Thymus (tissue), 11 donors: Measurements from ENCODE around the gene TK2. TPM values are rescaled to one million over a fixed set of nuclear protein-coding genes. Genes with fewer than 3 reads are reported as not detected.

Source experiments
- DNase-seq, 9 donors: peaks; one replicate each; pipeline ENCODE4 v3.0.0-alpha.2; 2013; ENCODE audit warnings: low spot score in 9 of 9, low read depth in 6 of 9, missing footprints in 1 of 9
- H3K27ac ChIP-seq, 2 donors: one replicate each; pipeline ENCODE4 v1.5.1; 2013; ENCODE audit warnings: control low read depth in 1 of 2, low read depth in 1 of 2, low read length in 1 of 2, mild to moderate bottlenecking in 1 of 2, moderate library complexity in 1 of 2
- H3K27me3 ChIP-seq, 2 donors: one replicate each; pipeline ENCODE4 v1.5.1; 2013; ENCODE audit warnings: low read length in 1 of 2; ENCODE audit not compliant: control insufficient read depth in 2 of 2, insufficient read depth in 1 of 2
- H3K36me3 ChIP-seq, 2 donors: one replicate each; pipeline ENCODE4 v1.5.1; 2013; ENCODE audit warnings: low read length in 1 of 2, mild to moderate bottlenecking in 1 of 2, moderate library complexity in 1 of 2; ENCODE audit not compliant: control insufficient read depth in 2 of 2, insufficient read depth in 2 of 2
- H3K4me1 ChIP-seq, 2 donors: one replicate each; pipeline ENCODE4 v1.5.1; 2013; ENCODE audit warnings: low read length in 2 of 2; ENCODE audit not compliant: control insufficient read depth in 2 of 2, insufficient read depth in 2 of 2
- H3K4me3 ChIP-seq, 2 donors: one replicate each; pipeline ENCODE4 v1.5.1; 2013; ENCODE audit warnings: low read length in 2 of 2, control low read depth in 1 of 2, mild to moderate bottlenecking in 1 of 2
- H3K9me3 ChIP-seq, 2 donors: one replicate each; pipeline ENCODE4 v1.5.1; 2013; ENCODE audit warnings: low read length in 1 of 2, mild to moderate bottlenecking in 1 of 2; ENCODE audit not compliant: control insufficient read depth in 2 of 2, insufficient read depth in 1 of 2
- WGBS: extraction: QIAGEN DNeasy Blood & Tissue Kit; methylation state at CpG from one replicate; pipeline ENCODE4 v1.1.7; 2013; 5-methylcytosine and 5-hydroxymethylcytosine counted together
- polyA plus RNA-seq: library from polyadenylated mRNA; stranded (reverse); fragments of 200-250 nt; gene quantifications from one replicate; pipeline ENCODE4 v1.2.3, GENCODE V29; 2013
- total RNA-seq: library from RNA; stranded (reverse); fragments of 120-200 nt; gene quantifications from one replicate; pipeline ENCODE4 v1.2.4, GENCODE V29; 2013
- donor health status: healthy.

TK2 gene
- total and polyA plus RNA-seq, 2 donors: 11.9 to 15.9 TPM

DNA sequence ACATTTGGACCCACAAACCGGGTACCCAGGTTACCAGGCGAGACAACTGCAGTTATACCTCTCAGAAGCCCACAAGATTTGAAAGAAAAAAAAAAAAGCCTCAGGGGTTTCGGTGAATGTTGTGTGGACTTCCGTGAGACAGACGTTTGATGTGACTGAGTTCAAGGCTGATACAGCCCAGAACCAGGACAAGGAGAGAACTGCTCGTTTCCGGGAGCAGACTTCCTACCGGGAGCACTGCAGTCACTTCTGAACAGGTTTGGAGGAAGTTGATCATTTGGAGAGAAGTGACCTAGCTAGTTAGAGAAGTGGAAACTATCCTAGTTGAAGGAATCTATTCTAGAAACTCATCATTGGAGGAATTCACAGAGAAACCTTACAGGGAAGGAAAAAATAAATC, 3.3 kb upstream of the TK2 start:
- peak overlapping the region; percentile 74 to 78 for H3K4me3 ChIP-seq
- peaks cover 4 to 8% of the 10 kb centered on the region in 2 donors for H3K36me3 ChIP-seq
- peak overlapping the region in 1 of 2 donors; percentile 96 for H3K27ac ChIP-seq
- 4% methylated on average over 8 of the region's 8 CpGs for WGBS
- H3K9me3 ChIP-seq: no peaks in the 10 kb centered on the region
- peak in 2 of 9 donors; percentile 26 to 47 for DNase-seq
- H3K27me3 ChIP-seq: no peaks in the 10 kb centered on the region
- H3K4me1 ChIP-seq: peaks cover 55 to 65% of the 10 kb centered on the region in 2 donors

DNA sequence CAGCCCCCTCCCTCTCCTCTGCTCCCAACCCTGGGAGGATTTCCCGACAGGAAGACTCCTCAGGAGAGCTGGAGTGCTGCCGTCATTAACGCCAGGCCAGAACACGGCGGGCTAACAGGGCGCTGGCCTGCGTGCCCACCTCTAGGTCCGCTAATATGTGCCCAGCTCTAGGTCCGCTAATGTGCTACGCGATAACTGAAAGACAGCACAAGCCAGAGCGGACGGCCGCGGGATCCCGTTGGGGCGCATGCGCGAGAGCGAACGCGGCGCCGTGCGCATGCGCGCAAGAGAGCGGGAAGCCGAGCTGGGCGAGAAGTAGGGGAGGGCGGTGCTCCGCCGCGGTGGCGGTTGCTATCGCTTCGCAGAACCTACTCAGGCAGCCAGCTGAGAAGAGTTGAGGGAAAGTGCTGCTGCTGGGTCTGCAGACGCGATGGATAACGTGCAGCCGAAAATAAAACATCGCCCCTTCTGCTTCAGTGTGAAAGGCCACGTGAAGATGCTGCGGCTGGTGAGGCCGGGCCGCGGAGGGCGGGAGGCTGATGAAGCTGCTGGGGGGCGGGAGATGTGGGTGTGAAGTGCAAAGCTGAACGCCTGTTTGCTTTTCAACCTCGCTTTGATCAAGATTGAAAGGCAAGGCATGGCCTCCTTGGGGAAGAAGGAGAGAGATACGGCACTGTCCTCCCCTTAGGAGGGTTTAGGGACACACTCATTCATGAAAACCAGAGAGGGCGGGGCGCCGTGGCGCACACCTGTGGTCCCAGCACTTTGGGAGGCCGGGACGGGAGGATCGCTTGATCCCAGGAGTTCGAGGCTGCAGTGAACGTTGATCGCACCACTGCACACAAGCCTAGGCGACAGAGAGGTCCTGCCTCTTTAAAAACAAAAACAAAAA, 2.6 kb upstream of the TK2 start, which contains the start of gene CKLF:
Gene CKLF, plus strand, starts transcription at position 291 of the 892 bp plus-strand sequence. Its CDS starts 140 bp downstream, at position 431.
- Histone ChIP-seq H3K27me3 (no peaks in the 10 kb centered on the region), H3K27ac (peak within 1 kb of the TSS; percentile 96 to 99), H3K4me3 (peak within 1 kb of the TSS; percentile 74 to 78), H3K4me1 (peaks cover 55 to 72% of the 10 kb centered on the region in 2 donors), H3K9me3 (no peaks in the 10 kb centered on the region), H3K36me3 (peaks cover 0 to 5% of the 10 kb centered on the region in 2 donors)
- 4% methylated on average over 63 of the region's 63 CpGs for WGBS
- peak; percentile 78 to 97 (median 92) for DNase-seq

DNA sequence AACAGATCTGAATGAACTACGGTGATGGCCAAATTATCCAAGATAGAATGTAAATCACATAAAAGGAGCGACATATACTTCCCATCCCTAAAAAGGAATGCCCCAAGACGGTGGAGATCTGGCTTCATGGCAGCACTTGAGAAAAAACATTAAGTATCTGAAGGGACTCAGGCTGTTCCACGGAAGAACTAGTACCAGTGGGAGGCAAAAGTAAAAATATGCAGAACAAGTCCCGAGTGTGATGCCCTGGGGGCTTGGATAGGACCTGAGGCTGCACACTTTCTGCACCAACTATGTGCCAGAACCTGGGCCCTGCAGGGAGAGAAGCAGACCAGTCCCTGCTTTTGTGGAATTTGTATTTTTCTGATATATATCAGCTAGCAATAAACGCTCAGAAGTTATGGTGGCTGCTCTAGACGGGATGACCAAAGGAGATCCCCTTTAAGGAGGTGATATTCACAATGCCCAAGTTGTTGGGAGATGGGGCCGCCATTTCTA, 1.9 kb upstream of the TK2 start:
- no peak for DNase-seq
- H3K27ac ChIP-seq: peak overlapping the region; percentile 96 to 99
- H3K4me1 ChIP-seq: peaks cover 53 to 76% of the 10 kb centered on the region in 2 donors
- H3K9me3 ChIP-seq: no peaks in the 10 kb centered on the region
- WGBS: 49% methylated on average over 8 of the region's 8 CpGs
- H3K4me3 ChIP-seq: peak overlapping the region; percentile 74 to 78
- H3K27me3 ChIP-seq: no peaks in the 10 kb centered on the region
- H3K36me3 ChIP-seq: peaks cover 0 to 5% of the 10 kb centered on the region in 2 donors

DNA sequence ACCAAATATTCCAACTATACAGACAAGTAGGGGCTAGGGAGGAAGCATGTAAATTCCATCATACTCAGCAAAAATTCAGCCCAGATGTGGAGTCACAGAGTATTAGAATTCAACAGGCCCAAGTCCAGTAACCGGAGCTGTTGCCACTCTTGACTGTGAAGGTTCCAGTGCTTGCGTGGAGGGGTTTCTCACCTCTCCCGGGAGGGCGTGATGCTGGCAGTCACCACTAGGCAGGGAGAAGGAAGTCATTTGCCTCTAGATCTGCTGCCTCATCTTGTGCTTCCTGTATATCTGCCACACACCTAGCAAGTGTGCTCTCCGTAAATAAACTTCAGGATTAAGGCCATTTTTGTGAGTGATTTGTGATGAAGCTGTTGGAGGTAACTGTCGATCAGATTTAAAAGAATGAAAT, 1.4 kb upstream of the TK2 start:
- peak in 8 of 9 donors; percentile 40 to 87 (median 64) for DNase-seq
- Histone ChIP-seq H3K4me1 (peaks cover 53 to 76% of the 10 kb centered on the region in 2 donors), H3K36me3 (peaks cover 0 to 5% of the 10 kb centered on the region in 2 donors), H3K9me3 (no peaks in the 10 kb centered on the region), H3K4me3 (no peak overlapping the region), H3K27ac (peak overlapping the region; percentile 96 to 99), H3K27me3 (no peaks in the 10 kb centered on the region)
- WGBS: 5% methylated on average over 6 of the region's 6 CpGs

DNA sequence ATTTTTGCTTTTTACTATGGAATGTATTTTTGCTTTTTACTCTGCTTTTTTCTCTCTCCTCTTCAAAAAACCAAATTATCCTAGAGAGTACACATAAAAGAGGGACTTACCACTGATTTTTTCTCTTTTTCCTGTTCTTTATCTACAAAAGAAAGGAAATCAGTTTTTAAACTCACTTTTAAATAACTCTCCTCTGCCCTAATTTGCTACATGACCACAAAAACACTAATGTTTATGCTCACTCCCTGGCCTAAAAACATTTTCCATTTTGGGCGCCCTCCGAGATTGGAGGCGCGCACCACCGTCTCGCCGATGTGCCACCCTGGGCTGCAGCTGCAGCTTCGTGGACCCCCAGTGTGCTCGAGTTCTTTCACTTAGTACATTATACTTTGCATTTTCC, 1.1 kb downstream of the TK2 start:
- H3K27ac ChIP-seq: peak overlapping the region; percentile 90 to 99
- peak overlapping the region; percentile 63 to 82 for H3K4me3 ChIP-seq
- 40% methylated on average over 9 of the region's 9 CpGs for WGBS
- H3K27me3 ChIP-seq: no peaks in the 10 kb centered on the region
- no peak for DNase-seq
- H3K9me3 ChIP-seq: no peaks in the 10 kb centered on the region
- H3K4me1 ChIP-seq: peaks cover 33 to 67% of the 10 kb centered on the region in 2 donors
- no peaks in the 10 kb centered on the region for H3K36me3 ChIP-seq

DNA sequence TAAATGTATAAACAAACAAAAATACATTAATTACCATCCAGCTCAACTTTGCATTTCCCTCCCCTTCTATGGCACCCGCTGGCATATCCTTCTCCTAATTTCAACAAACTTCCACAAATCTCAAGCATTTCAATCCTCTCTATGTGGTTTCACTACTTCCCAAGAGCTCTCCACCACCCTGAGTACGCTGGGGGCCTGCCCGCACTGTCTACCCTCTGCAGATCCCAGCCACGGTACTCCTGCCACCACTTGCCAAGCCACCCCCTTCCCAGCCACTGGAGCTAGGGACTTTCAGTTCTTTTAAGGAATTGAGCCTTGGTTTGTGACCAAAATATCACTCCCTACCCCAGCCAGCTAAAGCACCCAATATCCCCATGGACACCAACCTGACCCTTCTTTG, 1.9 kb downstream of the TK2 start:
- H3K4me3 ChIP-seq: no peak overlapping the region
- 95% methylated on average over 4 of the region's 4 CpGs for WGBS
- H3K4me1 ChIP-seq: peaks cover 28 to 67% of the 10 kb centered on the region in 2 donors
- no peaks in the 10 kb centered on the region for H3K9me3 ChIP-seq
- peak overlapping the region; percentile 10 to 21 for H3K27ac ChIP-seq
- H3K27me3 ChIP-seq: no peaks in the 10 kb centered on the region
- no peak for DNase-seq
- no peaks in the 10 kb centered on the region for H3K36me3 ChIP-seq

DNA sequence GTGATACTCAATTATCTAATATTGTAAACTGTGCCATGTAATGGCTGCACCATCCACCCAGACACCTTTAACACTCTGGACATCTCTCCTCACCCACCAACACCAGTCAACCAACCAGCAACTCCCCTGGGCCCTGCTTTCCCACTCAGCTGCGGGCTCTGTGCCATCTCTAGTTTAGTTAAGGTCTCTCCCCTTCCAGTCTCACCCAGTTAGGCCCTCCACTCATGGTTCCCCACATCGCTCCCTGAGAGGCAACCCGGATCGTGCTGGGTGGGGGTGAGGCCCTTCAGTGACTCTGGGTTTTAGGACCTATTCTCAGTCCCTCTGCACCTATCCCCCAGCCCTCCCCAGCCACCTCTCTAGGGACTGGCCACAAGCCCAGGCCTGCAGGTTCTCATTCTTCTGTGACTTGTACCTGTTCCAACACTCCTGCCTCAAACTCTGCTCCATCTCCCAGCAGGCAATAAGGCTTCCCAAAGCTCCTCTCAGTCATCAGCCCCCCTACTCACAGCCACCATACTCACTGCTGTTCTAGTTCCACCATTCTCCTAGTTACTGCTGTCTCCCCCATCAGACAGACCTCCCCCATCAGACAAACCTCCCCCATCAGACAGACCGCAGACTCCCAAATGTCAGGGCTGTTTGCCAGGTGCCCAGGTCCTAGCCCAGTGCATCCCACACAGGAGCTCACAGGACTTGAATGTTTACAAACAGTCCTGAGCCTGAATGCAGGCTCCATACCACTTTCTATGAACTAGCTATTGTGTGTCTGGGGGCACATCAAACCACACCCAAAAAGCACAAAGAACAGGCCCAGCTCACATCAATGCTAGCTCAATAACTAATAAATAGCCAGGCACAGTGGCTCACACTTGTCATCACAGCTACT, 2.6 kb downstream of the TK2 start:
- no peak for DNase-seq
- no peak overlapping the region for H3K4me3 ChIP-seq

DNA sequence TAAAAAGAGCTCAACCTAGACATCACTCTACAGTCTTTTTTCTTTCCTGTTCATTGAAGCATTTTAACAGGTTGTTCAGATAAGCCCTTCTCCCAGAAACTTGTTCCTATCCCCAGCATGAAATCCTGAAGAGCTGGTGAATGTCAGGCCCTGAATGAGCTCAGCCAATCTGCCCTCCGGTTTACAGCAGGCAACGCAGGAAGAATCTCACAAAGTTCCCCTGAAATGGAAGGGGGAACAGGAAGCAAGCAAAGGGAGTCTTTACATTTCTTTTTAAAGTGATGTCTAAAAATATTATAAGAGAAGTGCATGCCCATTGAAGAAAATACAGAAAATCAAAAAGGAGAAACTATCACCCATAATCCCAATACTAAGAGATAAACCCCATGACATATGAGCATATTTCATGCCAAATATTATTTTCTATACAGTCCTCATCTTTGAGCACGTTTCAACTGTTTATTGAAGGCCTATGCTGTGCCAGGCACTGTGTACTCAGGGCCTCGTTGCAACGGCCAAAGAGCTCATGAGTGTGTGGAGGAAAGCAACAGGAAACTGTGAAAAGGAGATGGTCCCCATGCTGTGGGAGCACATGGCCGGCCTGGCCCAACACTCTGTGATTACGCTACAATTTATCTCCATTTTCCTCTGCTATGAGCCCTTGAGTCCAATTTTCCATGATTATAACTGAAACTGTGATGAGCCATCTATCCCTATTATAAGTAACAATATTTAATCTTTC, 5.7 kb downstream of the TK2 start:
- Histone ChIP-seq H3K27ac (peak overlapping the region in 1 of 2 donors; percentile 39), H3K36me3 (no peaks in the 10 kb centered on the region), H3K4me1 (peaks cover 8 to 43% of the 10 kb centered on the region in 2 donors), H3K9me3 (no peaks in the 10 kb centered on the region), H3K27me3 (no peaks in the 10 kb centered on the region), H3K4me3 (no peak overlapping the region)
- DNase-seq: no peak
- 66% methylated on average over 7 of the region's 7 CpGs for WGBS

More for the DNA sequence above, 2.6 kb downstream of the TK2 start:
- WGBS: 97% methylated on average over 5 of the region's 5 CpGs
- Histone ChIP-seq H3K27ac (peak overlapping the region in 1 of 2 donors; percentile 21), H3K36me3 (no peaks in the 10 kb centered on the region), H3K4me1 (peaks cover 28 to 61% of the 10 kb centered on the region in 2 donors), H3K9me3 (no peaks in the 10 kb centered on the region), H3K27me3 (no peaks in the 10 kb centered on the region)
